HG02973 (cell line): ENCODE measurements around the gene GPATCH1.

ENCODE experiments used
- ATAC-seq: cut with Tn5 transposase; IDR thresholded peaks from one replicate; pipeline ENCODE4 v1.9.1; 2021; ENCODE audit warnings: moderate library complexity; ENCODE audit not compliant: unreplicated experiment

The GPATCH1 gene

DNA sequence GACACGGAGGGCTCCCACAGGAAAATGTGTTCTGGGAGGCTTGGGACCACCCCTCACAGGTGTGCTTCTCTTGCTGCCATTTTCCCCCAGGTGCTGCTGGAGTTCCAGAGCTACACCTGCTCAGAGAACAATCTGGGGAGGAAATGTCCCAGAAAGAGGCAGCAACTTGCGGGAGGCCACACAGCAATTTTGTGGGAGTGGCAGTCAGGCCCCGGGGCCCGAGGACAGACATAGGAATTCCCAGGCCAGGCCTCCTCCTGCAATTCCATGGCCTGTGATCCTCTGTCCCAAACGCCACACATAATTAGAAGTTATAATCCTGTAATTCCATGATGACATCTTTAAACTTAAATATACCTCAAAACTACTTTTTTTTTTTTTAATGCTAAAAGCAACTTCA, 18.1 kb upstream of the GPATCH1 start:
- ATAC-seq, result no peak

DNA sequence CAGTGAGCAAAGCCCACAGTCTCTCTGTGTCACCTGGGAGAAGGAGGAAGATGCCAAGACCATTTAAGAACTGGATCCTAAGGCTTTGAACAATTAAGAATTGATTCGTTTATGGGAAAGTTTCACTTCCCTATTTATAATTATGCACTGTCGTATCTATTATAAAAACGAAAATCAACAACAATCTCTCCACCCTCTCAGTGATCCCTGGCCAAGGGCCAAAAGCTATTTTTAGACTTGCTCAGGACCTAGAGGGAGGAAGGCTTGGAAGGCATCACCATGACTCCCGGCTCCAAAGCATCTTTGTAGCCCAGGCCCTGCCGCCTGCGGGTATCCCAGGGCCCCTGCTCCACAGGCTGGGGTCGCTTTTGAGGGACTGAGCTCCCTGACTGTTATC, 17.6 kb upstream of the GPATCH1 start:
- no peak for ATAC-seq

DNA sequence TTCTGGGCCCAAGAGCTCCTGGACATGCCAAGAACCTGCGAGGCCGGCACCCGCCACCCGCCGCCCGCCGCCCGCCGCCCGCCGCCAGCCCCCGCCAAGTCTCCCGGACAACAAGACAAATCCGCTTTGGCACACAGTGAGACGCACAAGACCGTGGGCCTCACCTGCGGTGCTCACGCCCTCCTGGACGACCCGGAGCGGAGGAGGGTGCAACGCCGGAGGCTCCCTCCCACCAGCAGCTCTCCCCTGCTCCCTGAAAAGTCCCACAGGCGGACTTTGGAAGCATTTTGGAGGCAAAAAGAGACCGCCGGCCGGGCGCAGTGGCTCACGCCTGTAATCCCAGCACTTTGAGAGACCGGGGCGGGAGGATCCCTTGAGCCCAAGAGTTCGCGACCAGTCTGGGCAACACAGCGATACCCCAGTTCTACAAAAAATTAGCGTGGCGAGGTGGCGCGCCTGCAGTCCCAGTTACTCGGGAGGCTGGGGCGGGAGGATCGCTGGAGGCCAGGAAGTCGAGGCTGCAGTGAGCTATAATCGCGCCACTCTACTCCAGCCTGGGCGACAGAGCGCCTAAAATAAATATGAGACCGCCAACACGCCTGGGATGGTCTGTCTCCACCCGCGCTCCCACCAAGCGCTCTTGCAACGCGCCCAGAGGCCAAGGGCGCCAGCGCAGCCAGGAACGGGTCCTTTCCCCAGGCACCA, 17.1 kb upstream of the GPATCH1 start:
- ATAC-seq, result no peak

DNA sequence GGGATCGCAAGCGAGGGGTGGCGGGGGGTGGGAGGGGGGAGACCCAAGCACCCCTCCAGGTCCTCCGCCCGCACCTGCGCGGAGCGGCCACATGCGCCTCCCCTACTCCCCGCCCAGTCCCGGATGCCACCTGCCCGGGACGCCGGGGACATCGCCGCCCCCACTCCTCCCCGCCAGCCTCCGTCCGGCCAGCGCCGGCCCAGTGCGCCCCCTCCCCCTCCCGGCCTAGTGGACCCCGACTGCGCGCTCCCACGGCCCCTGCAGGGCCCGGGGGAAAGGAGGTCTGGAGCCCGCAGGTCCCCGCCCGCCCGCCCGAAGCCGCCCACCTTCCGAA, 16.6 kb upstream of the GPATCH1 start:
- no peak for ATAC-seq

DNA sequence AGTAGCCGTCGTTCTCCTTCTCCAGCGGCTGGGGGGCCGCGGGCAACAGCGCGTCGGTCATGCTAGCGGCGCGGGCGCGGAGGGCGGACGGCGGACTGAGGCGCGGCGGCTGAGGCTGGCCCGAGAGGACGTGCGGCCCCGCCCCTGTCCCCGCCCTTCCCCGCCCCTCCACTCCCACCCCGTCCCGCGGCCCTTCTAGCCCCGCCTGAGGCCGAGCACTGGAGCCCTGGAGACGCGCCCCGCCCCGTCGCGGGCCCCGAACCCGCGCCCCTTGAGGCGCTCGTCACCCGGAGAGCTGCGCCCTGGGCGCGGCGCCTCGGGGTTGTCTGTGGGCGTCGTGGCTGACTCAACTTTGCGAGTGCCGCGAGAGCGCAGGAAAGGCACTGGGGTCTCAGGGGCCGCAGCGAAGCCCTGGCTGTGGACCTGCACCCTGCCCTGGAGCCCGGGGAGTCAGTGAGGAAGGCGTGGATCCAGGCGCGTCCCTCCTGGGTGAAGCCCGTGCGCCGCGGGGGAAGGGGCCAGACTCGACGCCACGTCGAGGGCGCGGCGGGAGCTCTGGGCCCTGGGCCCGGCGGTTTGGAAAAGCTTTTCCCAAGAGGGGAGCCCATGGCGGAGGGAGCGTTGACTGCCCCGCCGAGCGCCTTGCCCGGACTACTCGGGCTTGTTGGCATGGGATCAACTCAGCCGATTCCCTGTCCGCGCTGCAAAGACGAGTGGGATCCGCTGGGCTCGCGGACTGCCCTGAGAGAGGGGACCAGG, 16.0 kb upstream of the GPATCH1 start, which contains the start of gene RHPN2:
Gene RHPN2 (minus strand): TSS at position 97 of the 759 bp plus-strand sequence. CDS start 36 bp downstream, at position 61.
- peak; percentile 50 for ATAC-seq

DNA sequence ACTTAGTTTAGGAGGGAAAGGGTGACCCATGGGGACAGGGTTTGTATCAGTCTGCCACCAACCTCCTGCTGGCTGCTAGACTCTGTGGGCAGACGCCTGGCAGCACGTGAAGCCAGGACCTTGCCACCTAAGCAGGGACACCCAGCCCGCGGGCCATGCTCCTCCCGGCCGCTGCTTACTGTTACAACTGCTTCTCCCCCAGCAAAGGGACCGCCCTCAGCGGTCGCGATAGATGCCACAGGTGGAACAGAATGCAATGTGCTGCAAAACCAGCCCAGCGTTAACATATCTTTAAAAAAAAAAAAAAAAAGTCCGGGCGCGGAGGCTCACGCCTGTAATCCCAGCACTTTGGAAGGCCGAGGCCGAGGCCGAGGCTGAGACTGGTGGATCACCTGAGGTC, 14.4 kb upstream of the GPATCH1 start:
- ATAC-seq, result no peak

DNA sequence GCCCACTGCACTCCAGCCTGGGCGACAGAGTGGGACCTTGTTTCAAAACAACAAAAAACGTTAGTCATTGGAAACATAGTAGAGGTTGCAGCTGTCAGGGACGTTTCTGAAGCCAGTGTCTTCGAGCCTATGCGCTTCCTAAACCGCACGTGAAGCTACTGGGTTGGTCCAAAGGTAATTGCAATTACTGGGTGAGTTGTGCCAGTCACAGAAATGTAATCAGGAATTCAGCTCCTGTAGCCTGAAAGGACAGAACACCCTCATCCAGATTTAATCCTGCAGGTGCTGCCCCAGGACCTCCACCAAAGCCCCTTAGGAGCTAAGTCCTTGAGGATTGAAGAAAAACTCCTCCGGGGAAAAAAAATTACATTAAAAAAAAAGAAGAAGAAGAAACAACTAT, 13.9 kb upstream of the GPATCH1 start:
- ATAC-seq, result no peak

DNA sequence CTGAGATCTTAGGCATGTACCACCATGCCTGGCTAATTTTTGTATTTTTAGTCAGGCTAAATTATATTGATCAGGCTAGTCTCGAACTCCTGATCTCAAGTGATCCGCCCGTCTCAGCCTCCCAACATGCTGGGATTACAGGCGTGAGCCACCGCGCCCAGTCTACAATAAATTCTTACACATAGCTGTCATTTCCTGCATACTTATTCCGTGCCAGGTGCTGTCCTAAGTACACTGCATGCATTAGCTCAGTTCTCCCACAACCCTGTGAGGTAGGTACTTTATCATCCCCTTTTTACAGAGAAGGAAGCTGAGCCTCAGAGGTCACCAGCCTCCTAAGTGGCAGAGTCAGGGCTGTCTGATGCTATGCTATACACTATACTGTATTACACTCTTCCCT, 9.1 kb upstream of the GPATCH1 start:
- no peak for ATAC-seq

DNA sequence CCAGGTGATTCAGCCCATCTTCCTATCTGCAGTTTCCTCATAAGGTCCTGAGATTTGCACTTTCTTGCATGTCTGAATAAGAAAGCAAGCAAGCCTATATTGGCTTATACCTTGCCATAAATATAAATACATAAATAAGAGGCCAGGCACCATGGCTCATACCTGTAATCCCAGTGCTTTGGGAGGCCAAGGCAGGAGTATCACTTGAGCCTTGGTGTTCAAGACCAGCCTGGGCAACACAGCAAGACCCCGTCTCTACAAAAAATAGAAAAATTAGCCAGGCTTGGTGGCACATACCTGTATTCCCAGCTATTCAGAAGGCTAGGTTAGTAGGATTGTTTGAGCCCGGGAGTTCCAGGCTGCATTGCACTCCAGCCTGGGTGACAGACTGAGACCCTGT, 5.5 kb upstream of the GPATCH1 start:
- ATAC-seq, result no peak

DNA sequence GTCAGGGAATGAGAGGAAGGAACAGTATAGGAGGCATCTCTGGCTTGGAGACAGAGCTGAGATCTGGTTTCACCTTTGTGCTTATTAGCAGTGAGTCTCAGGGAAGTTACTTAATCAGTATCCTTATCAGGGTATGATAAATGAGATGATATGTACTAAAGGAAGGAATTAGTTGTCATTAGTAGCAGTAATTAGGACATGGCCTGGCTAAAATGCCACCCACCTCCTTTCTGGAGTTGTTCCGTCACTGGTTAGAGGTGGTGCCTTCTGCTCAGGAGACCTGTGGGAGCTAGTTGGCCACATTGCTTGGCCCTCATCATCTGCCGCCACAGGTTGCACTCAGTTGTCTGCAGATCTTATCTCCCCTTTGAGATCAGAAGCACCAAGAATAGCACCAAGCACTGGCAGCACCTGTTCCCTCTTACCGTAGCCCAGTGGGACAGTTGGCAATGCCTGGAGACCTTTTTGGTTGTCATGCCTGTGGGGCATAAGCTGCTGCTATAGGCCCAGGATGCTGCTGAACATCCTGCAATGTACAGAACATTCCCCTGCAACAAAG, 4.7 kb downstream of the GPATCH1 start:
- no peak for ATAC-seq

DNA sequence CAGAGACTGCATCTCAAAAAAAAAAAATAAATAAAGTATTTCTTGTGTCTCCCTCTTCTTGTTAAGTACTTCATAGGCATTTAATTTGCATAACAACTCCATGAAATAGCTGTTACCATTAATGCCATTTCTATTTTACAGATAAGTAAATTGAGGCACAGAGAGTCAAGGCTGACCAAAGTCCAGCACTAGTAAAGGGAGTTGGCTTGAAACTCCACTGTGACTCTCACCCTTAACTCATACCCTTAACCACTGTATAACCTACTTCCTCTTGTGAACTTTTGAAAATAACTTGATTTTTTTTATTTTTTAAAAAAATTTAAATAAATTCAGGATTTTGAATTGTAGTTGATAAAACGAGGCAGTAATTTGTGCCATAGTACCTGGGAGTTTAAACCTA, 6.0 kb downstream of the GPATCH1 start:
- ATAC-seq, result no peak

DNA sequence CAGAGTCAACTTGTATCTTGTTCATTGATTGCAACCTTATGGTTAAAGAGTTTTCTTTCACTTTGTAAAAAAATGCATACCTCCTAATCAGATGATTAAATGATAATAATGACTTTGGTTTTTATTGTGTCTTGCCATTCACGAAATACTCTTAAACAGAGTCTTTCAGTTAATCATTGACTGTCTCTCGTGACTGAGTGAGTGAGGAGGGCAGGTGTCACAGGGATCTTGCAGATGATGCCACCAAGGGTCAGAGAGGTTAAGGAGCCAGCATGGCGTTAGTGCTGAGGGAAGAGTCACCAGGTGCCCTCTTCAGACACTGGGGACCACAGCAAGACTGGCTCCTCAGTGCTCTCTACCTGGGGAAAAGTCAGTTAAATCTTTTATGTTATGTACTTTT, 8.0 kb downstream of the GPATCH1 start:
- ATAC-seq, result no peak

DNA sequence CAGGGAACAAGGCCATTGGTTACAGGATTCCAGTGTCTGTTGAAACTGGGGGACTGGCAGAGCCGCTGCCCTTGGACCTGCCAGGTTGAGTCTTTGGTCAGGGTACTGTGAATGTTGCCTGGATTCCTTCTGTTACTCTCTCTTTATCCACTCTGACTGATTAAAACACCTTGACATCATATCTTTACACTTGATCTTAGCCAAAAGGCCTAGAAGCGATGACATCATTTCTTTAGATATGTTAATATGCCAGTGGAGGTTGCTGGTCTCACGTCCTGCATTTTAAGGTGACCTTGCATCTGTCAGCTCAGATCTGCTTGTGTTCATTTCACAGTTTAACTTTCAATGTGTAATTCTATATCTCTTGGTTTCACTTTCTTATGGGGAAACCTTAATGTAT, 9.2 kb downstream of the GPATCH1 start:
- no peak for ATAC-seq

DNA sequence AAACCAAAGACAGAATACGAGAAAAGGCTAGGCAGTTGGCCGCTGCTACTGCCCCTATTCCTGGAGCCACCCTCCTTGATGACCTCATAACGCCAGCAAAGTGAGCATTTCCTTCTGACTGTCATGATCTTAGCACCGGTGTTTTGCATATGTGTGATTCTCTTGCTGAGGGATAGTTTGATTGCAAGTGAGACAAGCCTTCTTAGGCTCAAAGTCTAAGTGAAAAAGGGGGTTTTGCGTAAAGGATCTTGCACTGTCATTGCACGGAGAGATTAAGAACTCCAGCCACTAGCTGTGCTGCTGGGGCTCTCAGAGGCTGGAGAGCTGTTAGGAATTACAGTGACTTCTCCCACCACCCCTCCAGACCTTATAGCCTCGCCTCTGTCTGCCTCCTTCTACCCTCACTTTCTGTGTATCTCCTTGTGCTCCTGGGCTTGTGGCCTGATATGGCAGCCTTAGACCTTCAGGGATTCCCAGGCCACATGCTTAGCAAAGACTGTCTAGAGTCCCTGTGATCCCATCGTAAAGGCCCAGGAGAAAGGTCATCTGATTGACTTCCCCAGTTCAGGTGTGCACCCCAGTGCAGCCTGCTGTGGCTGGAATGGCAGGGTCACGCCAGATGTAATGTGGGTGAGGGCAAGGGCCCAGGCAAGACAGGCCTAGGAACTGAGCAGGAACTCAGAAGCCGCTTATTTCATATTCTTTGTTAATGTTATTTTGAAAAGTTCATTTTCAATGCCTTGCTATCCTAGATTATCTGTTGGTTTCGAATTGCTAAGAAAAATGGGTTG, 12.6 kb downstream of the GPATCH1 start:
- no peak for ATAC-seq

DNA sequence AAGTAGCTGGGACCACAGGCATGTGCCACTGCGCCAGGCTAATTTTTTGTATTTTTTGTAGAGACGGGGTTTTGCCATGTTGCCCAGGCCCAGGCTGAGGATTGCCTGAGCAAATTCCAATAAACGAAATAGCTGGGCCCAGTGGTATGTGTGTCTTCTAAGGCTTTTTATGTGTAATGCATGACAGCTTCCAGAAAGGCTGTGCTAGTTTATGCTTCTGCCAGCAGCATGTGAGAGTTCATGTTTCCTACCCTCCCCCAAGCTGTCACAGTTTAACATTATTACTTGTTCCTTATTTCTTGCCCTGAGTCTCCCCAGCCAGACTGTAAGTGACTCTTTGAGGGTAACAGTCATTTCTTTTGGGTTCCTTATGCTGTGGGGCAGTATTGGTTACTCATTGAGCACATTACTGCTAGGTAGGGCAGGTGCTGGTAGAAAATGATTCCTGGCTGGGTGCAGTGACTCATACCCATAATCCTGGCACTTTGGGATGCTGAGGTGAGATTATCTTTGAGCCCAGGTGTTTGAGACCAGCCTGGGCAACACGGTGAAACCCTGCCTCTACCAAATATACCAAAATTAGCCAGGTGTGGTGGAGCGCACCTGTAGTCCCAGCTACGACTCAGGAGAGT, 13.6 kb downstream of the GPATCH1 start:
- no peak for ATAC-seq

DNA sequence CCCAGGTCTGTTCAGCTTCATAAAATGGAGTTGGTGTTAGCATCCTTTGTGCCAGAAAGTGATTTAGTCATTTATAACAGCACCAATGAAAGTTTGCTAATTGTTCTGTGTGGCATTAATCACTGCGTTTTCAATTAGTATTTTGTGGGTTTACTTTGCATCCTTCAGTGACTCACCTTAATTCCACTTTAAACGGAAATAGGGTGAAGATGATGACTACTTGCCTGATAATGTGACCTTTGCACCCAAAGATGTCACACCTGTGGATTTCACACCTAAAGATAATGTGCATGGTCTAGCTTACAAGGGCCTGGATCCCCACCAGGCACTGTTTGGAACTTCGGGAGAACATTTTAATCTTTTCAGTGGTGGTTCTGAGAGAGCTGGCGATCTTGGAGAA, 15.0 kb downstream of the GPATCH1 start:
- no peak for ATAC-seq

DNA sequence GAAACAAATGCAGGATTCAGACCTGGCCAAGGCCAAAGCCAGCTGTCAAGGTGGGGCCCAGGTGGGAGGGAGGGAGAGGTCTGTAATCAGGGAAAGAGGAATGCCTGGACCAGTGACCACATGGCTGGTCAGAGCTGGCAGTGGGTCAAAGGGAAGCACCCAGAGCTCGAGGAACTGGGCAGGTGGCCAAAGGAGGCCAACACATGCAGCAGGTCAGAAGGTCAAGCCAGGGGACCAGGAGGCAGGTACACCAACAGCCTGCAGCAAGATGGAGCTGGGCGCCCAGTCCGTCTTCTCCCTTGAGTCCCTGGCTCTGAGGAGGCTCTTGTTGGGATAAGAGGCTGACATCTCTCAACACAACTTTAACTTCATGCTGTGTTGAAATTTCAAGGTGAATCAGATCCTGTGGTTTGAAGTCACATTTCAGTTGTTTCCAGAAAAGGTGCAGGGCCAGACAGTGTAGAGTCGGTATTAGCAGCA, 17.1 kb downstream of the GPATCH1 start:
- ATAC-seq, result no peak

DNA sequence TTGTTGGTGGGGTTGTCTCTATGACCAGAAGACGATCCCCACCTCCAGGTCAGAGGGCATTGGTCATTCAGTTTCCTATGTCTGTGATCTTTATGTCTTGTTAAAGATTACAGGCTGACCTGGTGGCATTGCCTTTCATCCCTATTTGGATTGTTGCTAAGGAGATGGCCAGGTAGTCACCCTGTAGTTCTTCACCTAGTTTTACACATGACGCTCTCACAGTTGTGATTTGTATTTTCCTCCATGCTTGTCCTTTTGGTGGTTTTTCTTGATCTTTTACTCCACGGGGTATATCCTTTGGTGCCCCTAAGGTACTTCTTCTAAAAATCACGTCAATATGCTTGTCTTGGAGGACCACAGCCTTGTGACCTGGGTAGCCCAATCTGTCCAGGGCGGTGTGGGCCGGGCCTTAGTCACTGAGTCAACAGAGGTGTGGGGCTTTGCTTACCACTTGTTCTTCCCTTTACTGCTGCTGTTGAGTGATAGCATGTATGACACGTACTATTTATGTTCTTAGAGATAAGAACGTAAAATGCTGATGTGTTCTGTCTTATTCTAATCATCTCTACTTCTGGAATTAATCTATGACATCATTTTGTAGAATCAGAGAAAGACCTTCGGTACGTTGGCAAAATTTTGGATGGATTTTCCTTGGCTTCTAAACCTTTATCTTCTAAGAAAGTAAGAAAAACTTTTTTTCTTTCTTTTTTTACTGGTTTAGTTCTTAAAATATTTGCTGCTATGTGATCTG, 20.1 kb downstream of the GPATCH1 start:
- no peak for ATAC-seq

DNA sequence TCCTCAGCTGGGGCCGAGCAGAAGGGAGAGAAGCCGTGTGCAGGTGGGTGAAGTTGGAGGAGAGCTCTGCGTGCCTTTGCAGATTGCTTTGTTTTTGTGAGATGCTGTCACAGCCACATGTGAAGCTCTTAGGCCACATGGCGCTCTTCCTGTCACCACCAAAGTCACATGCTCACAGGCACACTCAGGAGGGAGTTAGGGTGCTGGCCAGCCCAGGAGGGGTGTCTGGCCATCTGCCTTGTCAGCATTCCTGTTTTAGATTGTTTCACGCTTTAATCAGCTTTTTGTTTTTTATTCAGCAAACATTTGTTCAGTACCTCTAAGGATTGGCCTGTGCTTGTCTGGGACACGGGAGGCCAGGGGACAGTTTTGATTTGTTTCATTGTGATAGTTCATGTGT, 21.9 kb downstream of the GPATCH1 start:
- ATAC-seq, result no peak

DNA sequence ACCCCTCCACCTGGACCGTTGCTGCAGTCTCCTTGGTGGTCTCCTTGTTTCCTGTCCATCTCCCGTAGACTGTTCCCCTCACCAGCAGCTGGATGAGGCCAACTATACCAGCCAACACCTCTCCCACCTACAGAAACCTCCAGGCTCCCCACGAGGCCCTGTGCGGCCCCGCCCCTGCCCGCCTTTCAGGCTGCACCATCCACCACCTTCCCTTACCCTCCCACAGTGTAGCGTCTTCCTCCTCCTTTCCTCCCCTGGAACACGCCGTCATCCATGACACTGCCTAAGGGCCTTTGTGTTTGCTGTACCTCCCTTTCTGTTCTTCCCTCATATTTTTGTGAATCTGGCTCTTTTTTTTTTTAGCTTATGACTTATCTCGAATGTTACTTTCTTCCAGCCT, 27.2 kb downstream of the GPATCH1 start:
- ATAC-seq, result no peak
